Sciatic nerve (tissue), 2 donors: ENCODE data around the gene SMIM22. TPM values are rescaled to one million over a fixed set of nuclear protein-coding genes. Genes with fewer than 3 reads are reported as not detected.
A peak's percentile ranks its signal among the peaks of the same experiment; 100 is the strongest.

Source experiments
- ATAC-seq: fragments of 200-7000 bp; cut with Tn5 transposase; one replicate; pipeline ENCODE4 v1.9.1; 2020; ENCODE audit warnings: mild to moderate bottlenecking, moderate library complexity
- DNase-seq: peaks from one replicate; pipeline ENCODE4 v3.0.0-alpha.2; 2020; ENCODE audit warnings: low spot score
- intact Hi-C: fragments of 100-400 bp; cut with DNase I; formaldehyde crosslinking; loops from one replicate; pipeline ENCODE4 v1.14.2; 2022
- total RNA-seq: library from RNA; stranded (reverse); fragmentation: NEBNext Ultra II Directional; extraction: Animal tissue kit (Norgen Biotek cat#: 25700); gene quantifications from one replicate; pipeline ENCODE4 v1.2.1, GENCODE V29; 2021
- donor health status: DM: no; HTN: no; CAD: no.
- donor health status: DM: no; HTN: no; CAD: no.

SMIM22 gene
- total RNA-seq, 1 donor from 2014 or later = not detected

- ATAC-seq (no peak), DNase-seq (no peak)
- intact Hi-C loops = no loop called here
These were observed 11.1 kb downstream of the SMIM22 start for GRCh38 chr16:4806280-4806679.

- DNase-seq (no peak), ATAC-seq (peak; percentile 10)
- intact Hi-C loops = no loop called here
These were observed 16.1 kb downstream of the SMIM22 start for GRCh38 chr16:4811242-4811641.

GRCh38 chr16:4811773-4812172, 16.6 kb downstream of the SMIM22 start:
- no peak for DNase-seq
- ATAC-seq = peak; percentile 34
- intact Hi-C loops = no loop called here

GRCh38 chr16:4813251-4814003, 18.3 kb downstream of the SMIM22 start:
- intact Hi-C loops = no loop called here
- no peak for ATAC-seq
- no peak for DNase-seq

- intact Hi-C loops = no loop called here
- ATAC-seq = no peak
- DNase-seq = no peak
These were observed 18.9 kb downstream of the SMIM22 start for GRCh38 chr16:4814046-4814445.

GRCh38 chr16:4814542-4815173, 19.5 kb downstream of the SMIM22 start:
- intact Hi-C loops = no loop called here
- no peak for ATAC-seq
- DNase-seq = no peak

GRCh38 chr16:4820652-4821051, 25.5 kb downstream of the SMIM22 start:
- ATAC-seq = no peak
- DNase-seq = no peak
- intact Hi-C loops = no loop called here

- ATAC-seq (no peak), DNase-seq (no peak)
- intact Hi-C loops = loop anchor here (5.0 kb wide), 1 partner anchor 513 kb away; no protein-coding TSS in a partner anchor
These were observed 30.0 kb downstream of the SMIM22 start for GRCh38 chr16:4825196-4825595.

- intact Hi-C loops = loop anchor here (5.0 kb wide), 1 partner anchor 514 kb away; no protein-coding TSS in a partner anchor
- DNase-seq = no peak
- no peak for ATAC-seq
These were observed 31.4 kb downstream of the SMIM22 start for GRCh38 chr16:4826526-4826925.

GRCh38 chr16:4826980-4827379, 31.8 kb downstream of the SMIM22 start:
- intact Hi-C loops = loop anchor here (5.0 kb wide), 1 partner anchor 515 kb away; no protein-coding TSS in a partner anchor
- ATAC-seq (no peak), DNase-seq (no peak)

GRCh38 chr16:4828567-4829321, 33.6 kb downstream of the SMIM22 start:
- DNase-seq (no peak), ATAC-seq (no peak)
- intact Hi-C loops = loop anchor here (5.0 kb wide), 1 partner anchor 516 kb away; no protein-coding TSS in a partner anchor

GRCh38 chr16:4830408-4830807, 35.2 kb downstream of the SMIM22 start:
- no peak for DNase-seq
- intact Hi-C loops = no loop called here
- no peak for ATAC-seq

- ATAC-seq = no peak
- no peak for DNase-seq
- intact Hi-C loops = no loop called here
These were observed 36.4 kb downstream of the SMIM22 start for GRCh38 chr16:4831616-4832015.

- intact Hi-C loops = no loop called here
- ATAC-seq (no peak), DNase-seq (no peak)
These were observed 37.7 kb downstream of the SMIM22 start for GRCh38 chr16:4832698-4833343.

GRCh38 chr16:4833584-4833983, 38.4 kb downstream of the SMIM22 start:
- ATAC-seq = no peak
- intact Hi-C loops = no loop called here
- DNase-seq = no peak

GRCh38 chr16:4836727-4837126, 41.6 kb downstream of the SMIM22 start:
- no peak for DNase-seq
- intact Hi-C loops = no loop called here
- no peak for ATAC-seq

- intact Hi-C loops = no loop called here
- no peak for DNase-seq
- ATAC-seq = no peak
These were observed 42.7 kb downstream of the SMIM22 start for GRCh38 chr16:4837733-4838501.

- no peak for ATAC-seq
- intact Hi-C loops = no loop called here
These were observed 44.8 kb downstream of the SMIM22 start for GRCh38 chr16:4839942-4840341.

GRCh38 chr16:4840984-4841383, 45.8 kb downstream of the SMIM22 start:
- intact Hi-C loops = no loop called here
- no peak for DNase-seq
- no peak for ATAC-seq

More at GRCh38 chr16:4839942-4840341, 44.8 kb downstream of the SMIM22 start:
- no peak for DNase-seq
